PC-3 (cell line): ENCODE data around the gene IL36G. TPM values are rescaled to one million over a fixed set of nuclear protein-coding genes. Genes with fewer than 3 reads are reported as not detected.

Source experiments
- ATAC-seq: fragments of 200-7000 bp; cut with Tn5 transposase; 2 replicates; pipeline ENCODE4 v1.9.1; 2020; ENCODE audit warnings: mild to moderate bottlenecking, moderate library complexity
- BruUV-seq: library from RNA; stranded (reverse); fragments of 400-500 nt; replicated peaks from 2 replicates; lab custom pipeline; 2021; lab: Mats Ljungman, UMichigan
- CTCF ChIA-PET: fragments of 300-600 bp; sonication (Branson Sonifier 250); formaldehyde crosslinking; loops from one replicate; lab custom pipeline; 2022; ENCODE audit warnings: antibody characterized with exemption; lab: Charles Lee
- POLR2A ChIA-PET: fragments of 300-600 bp; sonication (Branson Sonifier 250); formaldehyde crosslinking; loops from one replicate; lab custom pipeline; 2022; ENCODE audit warnings: antibody characterized with exemption; ENCODE audit not compliant: unreplicated experiment; lab: Charles Lee
- DNase-seq: peaks from one replicate; pipeline ENCODE4 v3.0.0-alpha.2; 2015
- H2AFZ ChIP-seq: fragments of 300-600 bp; sonication (generic); 2 replicates; pipeline ENCODE4 v1.6.0; 2016; ENCODE audit warnings: antibody characterized with exemption, low read length
- H3F3A ChIP-seq: fragments of 300-600 bp; sonication (generic); one replicate; pipeline ENCODE4 v1.6.0; 2017; ENCODE audit warnings: antibody characterized with exemption, low read length, control low read depth, mild to moderate bottlenecking; ENCODE audit not compliant: unreplicated experiment
- H3K27ac ChIP-seq: fragments of 300-600 bp; sonication (generic); 2 replicates; pipeline ENCODE4 v1.5.1; 2016; ENCODE audit warnings: mild to moderate bottlenecking, low read length
- H3K27me3 ChIP-seq: fragments of 300-600 bp; sonication (generic); 2 replicates; pipeline ENCODE4 v1.6.1; 2016; ENCODE audit warnings: low read length, mixed read lengths
- H3K36me3 ChIP-seq: fragments of 300-600 bp; sonication (generic); 2 replicates; pipeline ENCODE4 v1.6.1; 2016; ENCODE audit warnings: low read depth, mixed run types, low read length, mixed read lengths
- H3K4me1 ChIP-seq: fragments of 300-600 bp; sonication (generic); 2 replicates; pipeline ENCODE4 v1.5.1; 2016; ENCODE audit warnings: low read length; ENCODE audit not compliant: insufficient read depth
- H3K4me2 ChIP-seq: fragments of 300-600 bp; sonication (generic); 2 replicates; pipeline ENCODE4 v1.6.0; 2016; ENCODE audit warnings: low read length
- H3K4me3 ChIP-seq: fragments of 300-600 bp; sonication (generic); 2 replicates; pipeline ENCODE4 v1.5.1; 2016; ENCODE audit warnings: mild to moderate bottlenecking, low read length, mixed read lengths
- H3K79me2 ChIP-seq: fragments of 300-600 bp; sonication (generic); 2 replicates; pipeline ENCODE4 v1.6.1; 2017; ENCODE audit warnings: low read length, mixed read lengths
- H3K9ac ChIP-seq: fragments of 300-600 bp; sonication (generic); 2 replicates; pipeline ENCODE4 v1.6.0; 2016; ENCODE audit warnings: mild to moderate bottlenecking, low read length
- H3K9me2 ChIP-seq: fragments of 300-600 bp; sonication (generic); replicated peaks from 2 replicates; pipeline ENCODE4 v1.6.1; 2016; ENCODE audit warnings: mixed run types, low read length, mixed read lengths
- H3K9me3 ChIP-seq: fragments of 300-600 bp; sonication (generic); 2 replicates; pipeline ENCODE4 v1.6.1; 2016; ENCODE audit warnings: low read length, mixed read lengths
- H4K20me1 ChIP-seq: fragments of 300-600 bp; sonication (generic); 2 replicates; pipeline ENCODE4 v1.6.1; 2016; ENCODE audit warnings: low read length, mixed read lengths
- EZH2 ChIP-seq: fragments of 300-600 bp; sonication (generic); IDR thresholded peaks from one replicate; pipeline ENCODE4 v1.6.1; 2017; ENCODE audit warnings: antibody characterized with exemption, mild to moderate bottlenecking, low read length; ENCODE audit not compliant: unreplicated experiment
- EZH2phosphoT487 ChIP-seq: fragments of 300-600 bp; sonication (generic); IDR thresholded peaks from 2 replicates; pipeline ENCODE4 v1.6.1; 2018; ENCODE audit warnings: mild to moderate bottlenecking, antibody characterized with exemption, low read length, borderline replicate concordance
- intact Hi-C: fragments of 100-400 bp; cut with micrococcal nuclease; formaldehyde crosslinking; loops from 2 replicates; pipeline ENCODE4 v1.9.0; 2023
- total RNA-seq: library from RNA; depleted of rRNA; stranded (reverse); fragments of >200 nt; gene quantifications from 2 replicates; pipeline ENCODE4 v1.2.3, GENCODE V29; 2014
- TF ChIP-seq, protein P1 (sequence below): fragments of 300-600 bp; sonication (generic); conservative IDR thresholded peaks from 2 replicates; pipeline ENCODE4 v1.5.1; 2017; ENCODE audit warnings: antibody characterized with exemption, low read depth, mild to moderate bottlenecking, low read length

Gene IL36G
- total RNA-seq, 1 experiment from 2014 or later: 0.62 TPM

GRCh38 chr2:112985090-112985489 is 7.3 kb downstream of the IL36G start:
- Histone ChIP-seq H3K79me2 (no peaks in the 10 kb centered on the region), H3F3A (no peaks in the 10 kb centered on the region), H3K4me3 (no peak overlapping the region), H3K9ac (no peak overlapping the region), H2AFZ (no peak overlapping the region), H3K9me3 (peaks cover 5% of the 10 kb centered on the region; the same call in 1 of the 2 replicates), H3K27ac (no peak overlapping the region), H3K9me2 (no peaks in the 10 kb centered on the region), H3K4me2 (no peak overlapping the region), H3K36me3 (no peaks in the 10 kb centered on the region), H4K20me1 (no peaks in the 10 kb centered on the region), H3K27me3 (peaks cover 13% of the 10 kb centered on the region; the same call in 1 of the 2 replicates), H3K4me1 (no peaks in the 10 kb centered on the region)
- BruUV-seq: no TSS peak
- no peak for ATAC-seq
- POLR2A ChIA-PET: no interaction called here
- CTCF ChIA-PET: no interaction called here
- intact Hi-C loops: no loop called here
- no peak for DNase-seq
- TF ChIP-seq EZH2: no peak
- TF ChIP-seq EZH2phosphoT487: no peak
- TF ChIP-seq, protein P1, sequence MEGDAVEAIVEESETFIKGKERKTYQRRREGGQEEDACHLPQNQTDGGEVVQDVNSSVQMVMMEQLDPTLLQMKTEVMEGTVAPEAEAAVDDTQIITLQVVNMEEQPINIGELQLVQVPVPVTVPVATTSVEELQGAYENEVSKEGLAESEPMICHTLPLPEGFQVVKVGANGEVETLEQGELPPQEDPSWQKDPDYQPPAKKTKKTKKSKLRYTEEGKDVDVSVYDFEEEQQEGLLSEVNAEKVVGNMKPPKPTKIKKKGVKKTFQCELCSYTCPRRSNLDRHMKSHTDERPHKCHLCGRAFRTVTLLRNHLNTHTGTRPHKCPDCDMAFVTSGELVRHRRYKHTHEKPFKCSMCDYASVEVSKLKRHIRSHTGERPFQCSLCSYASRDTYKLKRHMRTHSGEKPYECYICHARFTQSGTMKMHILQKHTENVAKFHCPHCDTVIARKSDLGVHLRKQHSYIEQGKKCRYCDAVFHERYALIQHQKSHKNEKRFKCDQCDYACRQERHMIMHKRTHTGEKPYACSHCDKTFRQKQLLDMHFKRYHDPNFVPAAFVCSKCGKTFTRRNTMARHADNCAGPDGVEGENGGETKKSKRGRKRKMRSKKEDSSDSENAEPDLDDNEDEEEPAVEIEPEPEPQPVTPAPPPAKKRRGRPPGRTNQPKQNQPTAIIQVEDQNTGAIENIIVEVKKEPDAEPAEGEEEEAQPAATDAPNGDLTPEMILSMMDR: no peak

DNA sequence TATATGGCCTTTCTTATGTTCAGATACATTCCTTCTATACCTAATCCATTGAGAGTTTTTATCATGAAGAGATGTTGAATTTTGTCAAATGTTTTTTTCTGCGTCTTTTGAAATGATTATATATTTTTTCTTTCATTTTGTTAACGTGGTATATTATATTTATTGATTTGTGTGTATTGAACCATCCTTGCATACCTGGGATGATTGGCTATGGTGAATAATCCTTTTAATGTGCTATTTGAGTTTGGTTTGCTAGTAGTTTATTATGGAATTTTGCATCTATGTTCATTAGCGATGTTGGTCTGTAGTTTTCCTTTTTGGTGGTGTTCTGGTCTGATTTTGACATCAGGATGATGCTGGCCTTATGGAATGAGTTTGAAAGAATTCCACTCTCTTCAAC is 11.8 kb downstream of the IL36G start:
- no peak for TF ChIP-seq EZH2
- TF ChIP-seq, protein P1: no peak
- TF ChIP-seq EZH2phosphoT487: no peak
- no peak overlapping the region for H3K9ac ChIP-seq
- H3K79me2 ChIP-seq: no peaks in the 10 kb centered on the region
- peaks cover 10% of the 10 kb centered on the region; the same call in 1 of the 2 replicates for H3K9me3 ChIP-seq
- no peak overlapping the region for H3K4me2 ChIP-seq
- intact Hi-C loops: no loop called here
- no peak overlapping the region for H2AFZ ChIP-seq
- ATAC-seq (no peak), DNase-seq (no peak)
- BruUV-seq: no TSS peak
- H3K36me3 ChIP-seq: no peaks in the 10 kb centered on the region
- no peak overlapping the region for H3K4me3 ChIP-seq
- no peak overlapping the region for H3K27ac ChIP-seq
- H3F3A ChIP-seq: no peaks in the 10 kb centered on the region
- H3K27me3 ChIP-seq: no peaks in the 10 kb centered on the region
- H3K4me1 ChIP-seq: no peaks in the 10 kb centered on the region
- CTCF ChIA-PET: no interaction called here
- H3K9me2 ChIP-seq: 0 out of 2 replicates have a peak, but pooled peaks cover 3% of the 10 kb centered on the region
- no peaks in the 10 kb centered on the region for H4K20me1 ChIP-seq
- POLR2A ChIA-PET: no interaction called here

- TF ChIP-seq, protein P1: no peak
- no peak for TF ChIP-seq EZH2phosphoT487
- TF ChIP-seq EZH2: no peak
- no peaks in the 10 kb centered on the region for H4K20me1 ChIP-seq
- DNase-seq (no peak), ATAC-seq (no peak)
- no TSS peak for BruUV-seq
- H3K9me2 ChIP-seq: 0 out of 2 replicates have a peak, but pooled peaks cover 3% of the 10 kb centered on the region
- no peak overlapping the region for H3K4me3 ChIP-seq
- CTCF ChIA-PET: no interaction called here
- POLR2A ChIA-PET: no interaction called here
- H3K36me3 ChIP-seq: no peaks in the 10 kb centered on the region
- no peak overlapping the region for H3K4me2 ChIP-seq
- H3K27me3 ChIP-seq: no peaks in the 10 kb centered on the region
- H3K27ac ChIP-seq: no peak overlapping the region
- no peak overlapping the region for H2AFZ ChIP-seq
- no peaks in the 10 kb centered on the region for H3K4me1 ChIP-seq
- intact Hi-C loops: no loop called here
- no peaks in the 10 kb centered on the region for H3F3A ChIP-seq
- H3K79me2 ChIP-seq: no peaks in the 10 kb centered on the region
- no peak overlapping the region for H3K9ac ChIP-seq
- H3K9me3 ChIP-seq: peaks cover 10% of the 10 kb centered on the region; the same call in 1 of the 2 replicates
These were observed 16.0 kb downstream of the IL36G start for GRCh38 chr2:112993831-112994230.
